HEK293 (cell line): Measurements from ENCODE around the gene COQ8B.

Experiments used
- CTCF ChIP-seq: fragments of 450-650 bp; formaldehyde crosslinking; IDR thresholded peaks from 2 replicates; pipeline ENCODE4 v1.5.1; 2016; ENCODE audit warnings: missing biosample characterization, missing genetic modification characterization
- KLF10 ChIP-seq: fragments of 450-650 bp; IDR thresholded peaks from 2 replicates; pipeline ENCODE4 v1.5.1; 2018; ENCODE audit warnings: missing biosample characterization, mild to moderate bottlenecking, missing genetic modification characterization
- MYNN ChIP-seq: fragments of 450-650 bp; formaldehyde crosslinking; IDR thresholded peaks from 2 replicates; pipeline ENCODE4 v1.5.1; 2016; ENCODE audit warnings: missing biosample characterization, missing genetic modification characterization, borderline replicate concordance
- PBX3 ChIP-seq: sonication (generic); formaldehyde crosslinking; IDR thresholded peaks from 2 replicates; pipeline ENCODE4 v1.8.1; 2022; ENCODE audit warnings: mild to moderate bottlenecking, moderate library complexity, missing genetic modification reagents
- SCRT1 ChIP-seq: fragments of 450-650 bp; formaldehyde crosslinking; IDR thresholded peaks from 2 replicates; pipeline ENCODE4 v1.5.1; 2016; ENCODE audit warnings: missing biosample characterization, missing genetic modification characterization, borderline replicate concordance
- ZBTB10 ChIP-seq: fragments of 450-650 bp; formaldehyde crosslinking; IDR thresholded peaks from 2 replicates; pipeline ENCODE4 v1.5.1; 2016; ENCODE audit warnings: missing biosample characterization, missing genetic modification characterization
- ZNF132 ChIP-seq: fragments of 450-650 bp; formaldehyde crosslinking; IDR thresholded peaks from 2 replicates; pipeline ENCODE4 v1.5.1; 2017; ENCODE audit warnings: missing biosample characterization, missing genetic modification characterization, borderline replicate concordance
- ZNF174 ChIP-seq: fragments of 450-650 bp; formaldehyde crosslinking; IDR thresholded peaks from 2 replicates; pipeline ENCODE4 v1.5.0; 2017; ENCODE audit warnings: missing biosample characterization, mild to moderate bottlenecking, missing genetic modification characterization
- ZNF664 ChIP-seq: fragments of 450-650 bp; formaldehyde crosslinking; IDR thresholded peaks from 2 replicates; pipeline ENCODE4 v1.5.1; 2016; ENCODE audit warnings: missing biosample characterization, missing genetic modification characterization
- ZNF707 ChIP-seq: fragments of 450-650 bp; formaldehyde crosslinking; IDR thresholded peaks from 2 replicates; pipeline ENCODE4 v1.5.1; 2016; ENCODE audit warnings: missing biosample characterization, missing genetic modification characterization
- TF ChIP-seq, protein P1 (sequence below): fragments of 450-650 bp; IDR thresholded peaks from 2 replicates; pipeline ENCODE4 v1.5.1; 2018; ENCODE audit warnings: missing biosample characterization, missing genetic modification characterization

- no peak for TF ChIP-seq PBX3 (CRISPR knock-in tag)
- no peak for TF ChIP-seq ZNF132 (tag by site-specific recombination)
- no peak for TF ChIP-seq ZNF664 (tag by site-specific recombination)
- no peak for TF ChIP-seq MYNN (tag by site-specific recombination)
- no peak for TF ChIP-seq SCRT1 (tag by site-specific recombination)
- no peak for TF ChIP-seq CTCF (tag by site-specific recombination)
- no peak for TF ChIP-seq KLF10 (tag by site-specific recombination)
- no peak for TF ChIP-seq ZBTB10 (tag by site-specific recombination)
- TF ChIP-seq, protein P1, sequence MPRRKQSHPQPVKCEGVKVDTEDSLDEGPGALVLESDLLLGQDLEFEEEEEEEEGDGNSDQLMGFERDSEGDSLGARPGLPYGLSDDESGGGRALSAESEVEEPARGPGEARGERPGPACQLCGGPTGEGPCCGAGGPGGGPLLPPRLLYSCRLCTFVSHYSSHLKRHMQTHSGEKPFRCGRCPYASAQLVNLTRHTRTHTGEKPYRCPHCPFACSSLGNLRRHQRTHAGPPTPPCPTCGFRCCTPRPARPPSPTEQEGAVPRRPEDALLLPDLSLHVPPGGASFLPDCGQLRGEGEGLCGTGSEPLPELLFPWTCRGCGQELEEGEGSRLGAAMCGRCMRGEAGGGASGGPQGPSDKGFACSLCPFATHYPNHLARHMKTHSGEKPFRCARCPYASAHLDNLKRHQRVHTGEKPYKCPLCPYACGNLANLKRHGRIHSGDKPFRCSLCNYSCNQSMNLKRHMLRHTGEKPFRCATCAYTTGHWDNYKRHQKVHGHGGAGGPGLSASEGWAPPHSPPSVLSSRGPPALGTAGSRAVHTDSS (tag by site-specific recombination): no peak
- no peak for TF ChIP-seq ZNF174 (tag by site-specific recombination)
- no peak for TF ChIP-seq ZNF707 (tag by site-specific recombination)
Measured at GRCh38 chr19:40762754-40763470, 46.2 kb upstream of the COQ8B start.
